H1 (cell line): ENCODE measurements around the gene PDE4B. TPM values are rescaled to one million over a fixed set of nuclear protein-coding genes. Genes with fewer than 3 reads are reported as not detected.

Experiments
- CTCF ChIA-PET: fragments of 300-600 bp; sonication (Branson Sonifier 250); formaldehyde crosslinking; loops from one replicate; lab custom pipeline; 2021; ENCODE audit not compliant: partially characterized antibody; lab: Charles Lee
- POLR2A ChIA-PET: fragments of 300-600 bp; sonication (Branson Sonifier 250); formaldehyde crosslinking; loops from one replicate; lab custom pipeline; 2021; ENCODE audit warnings: inconsistent platforms; ENCODE audit not compliant: partially characterized antibody; lab: Charles Lee
- DNase-seq, 2 experiments: peaks; one replicate each; pipeline versions ENCODE4 v3.0.0 to v3.0.0-alpha.2; 2010 to 2022; ENCODE audit warnings: low spot score in 2 of 2, low read depth in 1 of 2, mixed read lengths in 1 of 2
- FAIRE-seq: peaks from 2 replicates; lab custom pipeline; 2011; peaks lifted over from hg19 to GRCh38; lab: Jason Lieb, UNC
- H2AFZ ChIP-seq: 2 replicates; pipeline ENCODE4 v1.8.1; 2012; ENCODE audit warnings: low read length, inconsistent platforms
- H2AK5ac ChIP-seq: 2 replicates; pipeline ENCODE4 v1.6.1; 2013; ENCODE audit warnings: low read depth, low read length
- H2BK120ac ChIP-seq: replicated peaks from 2 replicates; pipeline ENCODE3; 2013; ENCODE audit warnings: low read depth, low read length, inconsistent platforms
- H2BK12ac ChIP-seq: 2 replicates; pipeline ENCODE4 v1.6.1; 2013; ENCODE audit warnings: low read depth, low read length
- H2BK15ac ChIP-seq: 2 replicates; pipeline ENCODE4 v1.6.1; 2013; ENCODE audit warnings: low read length
- H2BK20ac ChIP-seq: 2 replicates; pipeline ENCODE4 v1.6.1; 2013; ENCODE audit warnings: low read length
- H2BK5ac ChIP-seq: 2 replicates; pipeline ENCODE4 v1.6.1; 2013; ENCODE audit warnings: low read depth, low read length
- H3K14ac ChIP-seq: 2 replicates; pipeline ENCODE4 v1.6.1; 2013; ENCODE audit warnings: inconsistent platforms; ENCODE audit not compliant: insufficient read length
- H3K18ac ChIP-seq: 2 replicates; pipeline ENCODE4 v1.6.1; 2013; ENCODE audit warnings: low read length; ENCODE audit errors: extremely low read depth
- H3K23ac ChIP-seq: 2 replicates; pipeline ENCODE4 v1.6.1; 2013; ENCODE audit warnings: inconsistent platforms; ENCODE audit not compliant: insufficient read length
- H3K23me2 ChIP-seq: 2 replicates; pipeline ENCODE4 v1.6.1; 2013; ENCODE audit warnings: low read depth, low read length
- H3K27ac ChIP-seq: 2 replicates; pipeline ENCODE4 v1.6.1; 2011; ENCODE audit warnings: low read depth, low read length, inconsistent platforms
- H3K27me3 ChIP-seq, 4 experiments: replicated peaks in 1 of 4; 1 replicate in 1 of 4; 2 replicates in 3 of 4; pipeline versions ENCODE4 v1.6.1 to v1.8.1; 2011 to 2013; ENCODE audit warnings: low read length in 3 of 4, mild to moderate bottlenecking in 3 of 4, inconsistent platforms in 2 of 4, mixed read lengths in 2 of 4, moderate library complexity in 1 of 4; ENCODE audit not compliant: control insufficient read depth in 3 of 4, insufficient read depth in 3 of 4; ENCODE audit errors: extremely low read depth in 1 of 4
- H3K36me3 ChIP-seq, 4 experiments: 2 replicates each; pipeline versions ENCODE4 v1.6.1 to v1.8.1; 2011 to 2013; ENCODE audit warnings: mild to moderate bottlenecking in 4 of 4, low read length in 3 of 4, moderate library complexity in 2 of 4, control low read depth in 1 of 4, inconsistent platforms in 1 of 4; ENCODE audit not compliant: insufficient read depth in 4 of 4, control insufficient read depth in 2 of 4
- H3K4ac ChIP-seq: replicated peaks from 2 replicates; pipeline ENCODE3; 2013; ENCODE audit warnings: low read length, low read depth, mixed read lengths, inconsistent platforms; ENCODE audit not compliant: insufficient read length
- H3K4me1 ChIP-seq, 4 experiments: replicated peaks in 1 of 4; 1 replicate in 1 of 4; 2 replicates in 3 of 4; pipeline versions ENCODE4 v1.6.1 to v1.8.1; 2011 to 2013; ENCODE audit warnings: low read length in 3 of 4, inconsistent platforms in 2 of 4, mixed read lengths in 1 of 4; ENCODE audit not compliant: insufficient read depth in 4 of 4, control insufficient read depth in 3 of 4
- H3K4me2 ChIP-seq, 2 experiments: 2 replicates each; pipeline versions ENCODE4 v1.6.1 to v1.8.1; 2011 to 2013; ENCODE audit warnings: low read depth in 2 of 2, low read length in 2 of 2, control low read depth in 1 of 2, inconsistent platforms in 1 of 2, mild to moderate bottlenecking in 1 of 2; ENCODE audit not compliant: insufficient read depth in 1 of 2
- H3K4me3 ChIP-seq, 4 experiments: fragments of 200-600, 300-600 bp in 1 of 4; sonication (generic), shearing (Covaris generic), sonication (Bioruptor Twin) in 1 of 4; 2 replicates each; pipeline versions ENCODE4 v1.5.1 to v1.8.1; 2011 to 2016; ENCODE audit warnings: low read length in 4 of 4, low read depth in 3 of 4, control low read depth in 2 of 4, inconsistent platforms in 2 of 4, mild to moderate bottlenecking in 2 of 4, mixed read lengths in 1 of 4, moderate library complexity in 1 of 4; ENCODE audit not compliant: insufficient read depth in 2 of 4; ENCODE audit errors: extremely low read depth in 1 of 4
- H3K56ac ChIP-seq: replicated peaks from 2 replicates; pipeline ENCODE3; 2013; ENCODE audit warnings: low read depth, mild to moderate bottlenecking, mixed read lengths, low read length, inconsistent platforms; ENCODE audit not compliant: insufficient read length
- H3K79me1 ChIP-seq: 2 replicates; pipeline ENCODE4 v1.6.1; 2013; ENCODE audit warnings: low read depth, low read length, control low read depth
- H3K79me2 ChIP-seq, 2 experiments: 2 replicates each; pipeline versions ENCODE4 v1.6.1 to v1.8.1; 2012 to 2013; ENCODE audit warnings: low read length in 2 of 2, mild to moderate bottlenecking in 2 of 2, inconsistent platforms in 1 of 2; ENCODE audit not compliant: insufficient read depth in 2 of 2, control insufficient read depth in 1 of 2
- H3K9ac ChIP-seq, 4 experiments: replicated peaks in 1 of 4; 1 replicate in 1 of 4; 2 replicates in 3 of 4; pipeline versions ENCODE4 v1.6.1 to v1.8.1; 2011 to 2013; ENCODE audit warnings: low read depth in 3 of 4, low read length in 3 of 4, control low read depth in 2 of 4, mild to moderate bottlenecking in 2 of 4, moderate library complexity in 2 of 4, inconsistent platforms in 1 of 4; ENCODE audit errors: extremely low read depth in 1 of 4
- H3K9me3 ChIP-seq, 2 experiments: 2 replicates each; pipeline versions ENCODE4 v1.6.1 to v1.8.1; 2012 to 2013; ENCODE audit warnings: mild to moderate bottlenecking in 2 of 2, moderate library complexity in 2 of 2, control low read depth in 1 of 2, inconsistent platforms in 1 of 2, low read depth in 1 of 2, low read length in 1 of 2, mixed read lengths in 1 of 2; ENCODE audit not compliant: insufficient read depth in 2 of 2
- H4K20me1 ChIP-seq, 2 experiments: replicated peaks in 1 of 2; 2 replicates each; pipeline versions ENCODE3 to v1.8.1; 2011 to 2013; ENCODE audit warnings: inconsistent platforms in 2 of 2, low read length in 2 of 2, mild to moderate bottlenecking in 1 of 2; ENCODE audit not compliant: insufficient read depth in 2 of 2, control insufficient read depth in 1 of 2
- H4K5ac ChIP-seq: 2 replicates; pipeline ENCODE4 v1.6.1; 2013; ENCODE audit warnings: low read length, low read depth, mixed read lengths, inconsistent platforms; ENCODE audit not compliant: insufficient read length
- H4K8ac ChIP-seq: 2 replicates; pipeline ENCODE4 v1.8.0; 2013; ENCODE audit warnings: mild to moderate bottlenecking, moderate library complexity, low read length, inconsistent platforms; ENCODE audit not compliant: insufficient read depth; ENCODE audit errors: extremely low read depth
- H4K91ac ChIP-seq: replicated peaks from 2 replicates; pipeline ENCODE3; 2013; ENCODE audit warnings: low read length, mixed read lengths, inconsistent platforms; ENCODE audit not compliant: insufficient read length
- CHD1 ChIP-seq: IDR thresholded peaks from 2 replicates; pipeline ENCODE4 v1.6.1; 2012; ENCODE audit warnings: low read depth, low read length, improper control_type of control experiment
- CHD2 ChIP-seq: IDR thresholded peaks from 2 replicates; pipeline ENCODE4 v1.6.1; 2012; ENCODE audit warnings: low read length, improper control_type of control experiment
- CTBP2 ChIP-seq: IDR thresholded peaks from 2 replicates; pipeline ENCODE4 v1.7.0; 2011; ENCODE audit warnings: borderline replicate concordance, mild to moderate bottlenecking, moderate library complexity, mixed read lengths, low read length; ENCODE audit not compliant: insufficient read depth, insufficient read length
- EP300 ChIP-seq, 2 experiments: IDR thresholded peaks; 1 replicate in 1 of 2; 2 replicates in 1 of 2; pipeline ENCODE4 v1.6.1; 2011 to 2012; ENCODE audit warnings: low read depth in 2 of 2, low read length in 2 of 2, mild to moderate bottlenecking in 2 of 2, borderline replicate concordance in 1 of 2, inconsistent platforms in 1 of 2, moderate library complexity in 1 of 2
- HDAC2 ChIP-seq, 2 experiments: fragments of 300-600 bp in 1 of 2; sonication (generic) in 1 of 2; IDR thresholded peaks; 2 replicates each; pipeline ENCODE4 v1.6.1; 2011 to 2012; ENCODE audit warnings: low read depth in 2 of 2, low read length in 2 of 2, mild to moderate bottlenecking in 2 of 2, moderate library complexity in 2 of 2, borderline replicate concordance in 1 of 2, inconsistent platforms in 1 of 2
- NRF1 ChIP-seq: IDR thresholded peaks from 2 replicates; pipeline ENCODE4 v1.6.1; 2011; ENCODE audit warnings: mild to moderate bottlenecking, low read depth, low read length, improper control_type of control experiment
- POLR2A ChIP-seq, 2 experiments: IDR thresholded peaks; 1 replicate in 1 of 2; 2 replicates in 1 of 2; pipeline ENCODE4 v1.6.1; 2011; ENCODE audit warnings: low read depth in 2 of 2, low read length in 2 of 2, mild to moderate bottlenecking in 2 of 2; ENCODE audit errors: control extremely low read depth in 1 of 2
- POLR2AphosphoS5 ChIP-seq: IDR thresholded peaks from 2 replicates; pipeline ENCODE4 v1.6.1; 2011; ENCODE audit warnings: low read depth, low read length
- RNF2 ChIP-seq: fragments of 200-900, 300-1000 bp; sonication (generic); IDR thresholded peaks from 2 replicates; pipeline ENCODE4 v1.7.1; 2016; ENCODE audit warnings: borderline replicate concordance, low read depth, mild to moderate bottlenecking, antibody characterized with exemption, low read length; ENCODE audit not compliant: poor library complexity, severe bottlenecking; ENCODE audit errors: missing control alignments
- SIN3A ChIP-seq, 2 experiments: IDR thresholded peaks in 1 of 2; conservative IDR thresholded peaks in 1 of 2; 2 replicates each; pipeline ENCODE4 v1.6.1; 2011 to 2012; ENCODE audit warnings: low read length in 2 of 2, improper control_type of control experiment in 1 of 2, low read depth in 1 of 2, mild to moderate bottlenecking in 1 of 2
- SRF ChIP-seq: IDR thresholded peaks from 2 replicates; pipeline ENCODE4 v1.6.1; 2011; ENCODE audit warnings: mild to moderate bottlenecking, low read depth, low read length, moderate library complexity
- ZNF274 ChIP-seq: IDR thresholded peaks from 2 replicates; pipeline ENCODE4 v1.7.0; 2012; ENCODE audit warnings: low read length, borderline replicate concordance; ENCODE audit errors: extremely low read depth
- WGBS, 2 experiments: shearing (Covaris generic) in 1 of 2; methylation state at CpG; one replicate each; pipeline versions ENCODE4 v1.1.6 to v1.1.7; 2013 to 2015; ENCODE audit warnings: low lambda C conversion rate in 2 of 2, mixed read lengths in 2 of 2, inconsistent platforms in 1 of 2, low coverage in 1 of 2, missing lambda C conversion rate in 1 of 2; ENCODE audit not compliant: insufficient replicate concordance in 2 of 2, insufficient coverage in 1 of 2, insufficient read length in 1 of 2; ENCODE audit errors: extremely low coverage in 1 of 2, missing lambda C conversion rate in 1 of 2; 5-methylcytosine and 5-hydroxymethylcytosine counted together
- polyA plus RNA-seq, 7 experiments: library from polyadenylated mRNA; depleted of rRNA in 3 of 7; stranded (reverse) in 5 of 7; unstranded in 2 of 7; fragments of >200 nt in 5 of 7; fragments of 200-250 nt in 2 of 7; gene quantifications; 1 replicate in 5 of 7; 2 replicates in 1 of 7; 4 replicates in 1 of 7; pipeline versions ENCODE4 v1.2.1 to v1.2.3, GENCODE V29; 2011 to 2013; ENCODE audit warnings: missing spikeins in 2 of 7, mixed read lengths in 2 of 7
- total RNA-seq: library from RNA; stranded (reverse); fragmentation: NEBNext Ultra II Directional; extraction: Animal tissue kit (Norgen Biotek cat#: 25700); gene quantifications from 2 replicates; pipeline ENCODE4 v1.2.1, GENCODE V29; 2021
- TF ChIP-seq, protein P1 (sequence below): IDR thresholded peaks from 2 replicates; pipeline ENCODE4 v1.6.1; 2012; ENCODE audit warnings: inconsistent platforms

The PDE4B gene
- total and polyA plus RNA-seq, 2 of the 8 experiments (the other 6 are each of a cell fraction or from before 2014, with no cell fraction given), result 5.0 to 15.1 TPM

DNA sequence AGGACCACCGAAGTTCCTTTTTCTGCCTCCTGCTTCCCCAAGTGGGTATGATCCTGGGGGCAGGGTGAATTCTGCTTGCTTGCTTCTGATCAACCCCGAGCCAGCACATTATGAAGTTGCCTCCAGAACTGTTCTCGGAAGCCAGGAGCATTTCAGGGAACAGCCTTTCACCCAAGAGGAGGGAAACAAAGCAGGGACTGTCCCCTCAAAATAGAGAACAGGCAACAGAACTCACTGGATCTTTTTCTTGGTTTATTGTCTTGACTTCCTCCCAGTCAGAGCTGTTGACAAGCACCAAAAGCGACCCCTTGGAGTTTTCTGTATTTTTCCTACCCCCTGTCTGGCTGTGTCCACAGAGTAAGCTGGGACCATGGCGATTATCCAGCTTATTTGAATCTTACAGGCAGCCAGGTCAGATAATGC lies 482.9 kb downstream of the PDE4B start:
- H2BK20ac ChIP-seq, result no peak overlapping the region
- H3K56ac ChIP-seq, result no peak overlapping the region
- FAIRE-seq, result no peak
- no peaks in the 10 kb centered on the region for H4K20me1 ChIP-seq
- H3K23ac ChIP-seq, result no peak overlapping the region
- H4K5ac ChIP-seq, result no peak overlapping the region
- H3K9ac ChIP-seq, result no peak overlapping the region
- no peak overlapping the region for H2AK5ac ChIP-seq
- H3K9me3 ChIP-seq, result no peaks in the 10 kb centered on the region
- no peak overlapping the region for H3K14ac ChIP-seq
- no peak overlapping the region for H3K4ac ChIP-seq
- no peak overlapping the region for H4K8ac ChIP-seq
- ChIA-PET CTCF (interaction anchor here (1.2 to 2.7 kb wide), 4 partner anchors 23 to 171 kb away, joined by 4 to 11 read pairs (median 4); no protein-coding TSS in a partner anchor), POLR2A (no interaction called here)
- 71% methylated on average over 5 of the region's 5 CpGs; no CpG with 5 or more reads in 1 of the 2 experiments for WGBS, 2 experiments
- H2BK12ac ChIP-seq, result no peak overlapping the region
- H3K23me2 ChIP-seq, result peaks cover 2% of the 10 kb centered on the region; the same call in 1 of the 2 replicates
- no peaks in the 10 kb centered on the region for H3K79me1 ChIP-seq
- H3K27me3 ChIP-seq, result no peaks in the 10 kb centered on the region
- H3K79me2 ChIP-seq, result no peaks in the 10 kb centered on the region
- no peak for DNase-seq
- H3K4me1 ChIP-seq, result peaks cover 3 to 15% (median 9%) of the 10 kb centered on the region in 4 experiments; a peak in 5 of 7 replicates
- no peak overlapping the region for H3K18ac ChIP-seq
- H3K4me3 ChIP-seq, result no peak overlapping the region
- H2BK5ac ChIP-seq, result no peak overlapping the region
- H3K36me3 ChIP-seq, result no peaks in the 10 kb centered on the region; a peak in 1 of 8 replicates
- peak overlapping the region; percentile 93 for H2AFZ ChIP-seq
- H3K4me2 ChIP-seq, result no peak overlapping the region
- H2BK15ac ChIP-seq, result no peak overlapping the region
- no peak overlapping the region for H3K27ac ChIP-seq
- H4K91ac ChIP-seq, result no peak overlapping the region
- H2BK120ac ChIP-seq, result no peak overlapping the region
- TF ChIP-seq POLR2A (IDR thresholded peaks at IDR 0.05; ENCODE audit: control extremely low read depth in 1 of 2, low read depth in 2 of 2, low read length in 2 of 2) (no peak), POLR2AphosphoS5 (no peak), SIN3A (conservative IDR thresholded peaks at IDR 0.05 in 1 of 2, IDR thresholded peaks at IDR 0.05 in 1 of 2; ENCODE audit: low read depth in 1 of 2, low read length in 2 of 2) (no peak), ZNF274 (no peak), SRF (no peak), RNF2 (no peak), HDAC2 (IDR thresholded peaks at IDR 0.05; ENCODE audit: borderline replicate concordance in 1 of 2, low read depth in 2 of 2, low read length in 2 of 2) (no peak), NRF1 (no peak), EP300 (IDR thresholded peaks at IDR 0.05; ENCODE audit: borderline replicate concordance in 1 of 2, low read depth in 2 of 2, low read length in 2 of 2) (no peak), CHD1 (no peak), CHD2 (no peak), CTBP2 (no peak)
- TF ChIP-seq, protein P1, sequence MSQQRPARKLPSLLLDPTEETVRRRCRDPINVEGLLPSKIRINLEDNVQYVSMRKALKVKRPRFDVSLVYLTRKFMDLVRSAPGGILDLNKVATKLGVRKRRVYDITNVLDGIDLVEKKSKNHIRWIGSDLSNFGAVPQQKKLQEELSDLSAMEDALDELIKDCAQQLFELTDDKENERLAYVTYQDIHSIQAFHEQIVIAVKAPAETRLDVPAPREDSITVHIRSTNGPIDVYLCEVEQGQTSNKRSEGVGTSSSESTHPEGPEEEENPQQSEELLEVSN, result no peak
